Measurements from ENCODE around the gene HSD11B1L. TPM values are rescaled to one million over a fixed set of nuclear protein-coding genes. Genes with fewer than 3 reads are reported as not detected.
"Not testable (repeated sequence)": the region's sequence is repeated elsewhere in the genome, so short reads cannot be mapped to it uniquely, and the experiment has no call there.

The HSD11B1L gene
- total and polyA plus RNA-seq, 5 experiments from 2014 or later, result 2.8 to 6.0 (median 5.5) TPM

DNA sequence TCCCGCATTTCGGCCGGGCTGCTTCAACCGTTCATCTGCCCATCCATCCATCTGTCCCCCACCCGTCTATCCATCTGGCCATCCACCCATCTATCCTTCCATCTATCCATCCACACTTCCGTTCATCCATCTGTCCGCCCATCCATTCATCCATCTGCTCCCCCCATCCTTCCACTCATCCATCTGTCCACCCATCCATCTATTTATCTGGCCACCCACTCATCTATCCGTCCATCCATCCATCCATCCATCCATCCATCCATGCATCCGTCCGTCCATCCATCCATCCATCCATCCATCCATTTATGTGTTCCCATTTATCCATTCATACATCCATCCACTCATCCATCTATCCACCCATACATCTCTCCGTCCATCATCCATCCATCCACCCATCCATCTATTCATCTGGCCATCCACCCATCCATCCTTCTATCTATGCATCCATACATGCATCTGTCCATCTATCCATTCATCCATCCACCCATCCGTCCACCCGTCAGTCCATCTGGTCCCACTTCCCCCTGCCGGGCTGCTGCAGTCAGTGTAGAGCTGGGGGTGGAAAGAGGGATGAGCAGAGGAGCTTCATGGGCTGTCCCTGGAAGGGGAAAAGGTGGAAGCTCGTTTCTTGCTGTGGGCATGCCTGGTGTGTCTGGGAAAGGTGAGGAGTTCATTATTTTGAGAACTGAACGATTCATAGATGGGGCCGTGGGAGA lies 722 bp downstream of the HSD11B1L start:
- Mint-ChIP-seq H3K27me3 (peaks cover 0 to 3% (median 0%) of the 10 kb centered on the region in 5 donors), H3K27ac (peak overlapping the region; percentile 69 to 99 (median 86)), H3K36me3 (no peaks in the 10 kb centered on the region), H3K9me3 (no peaks in the 10 kb centered on the region), H3K4me1 (peaks cover 23 to 42% (median 32%) of the 10 kb centered on the region in 4 donors), H3K4me3 (peak overlapping the region; percentile 67 to 87 (median 80))
- no peak for DNase-seq
- POLR2A ChIA-PET, result interaction anchor here (0.6 to 2.9 kb wide), 4 partner anchors 9 to 1207 kb away, joined by 4 to 15 read pairs (median 6); partner anchors contain the start of genes RPL36, SAFB and SAFB2
- no peak for ATAC-seq

DNA sequence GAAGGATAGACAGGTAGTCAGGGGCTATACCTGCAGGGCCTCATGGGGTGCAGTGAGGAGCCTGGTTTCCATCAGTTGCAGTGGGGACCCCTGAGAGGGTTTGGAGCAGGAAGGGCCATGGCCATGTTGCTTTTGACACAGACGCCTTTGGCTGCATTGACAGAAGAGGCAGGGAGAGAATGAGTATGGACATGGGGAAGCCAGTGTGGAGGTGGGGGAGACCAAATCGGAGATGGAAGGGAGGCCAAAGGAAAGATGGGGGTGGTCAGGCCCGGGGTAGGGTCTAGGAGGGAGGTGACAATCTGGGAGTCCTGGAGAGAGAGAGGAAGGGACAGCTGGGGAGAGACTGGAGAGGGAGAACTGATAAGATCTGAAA lies 1.3 kb downstream of the HSD11B1L start:
- Mint-ChIP-seq H3K27me3 (peaks cover 0 to 3% (median 0%) of the 10 kb centered on the region in 5 donors), H3K27ac (peak overlapping the region; percentile 18 to 99 (median 86)), H3K9me3 (no peaks in the 10 kb centered on the region), H3K4me1 (peaks cover 23 to 45% (median 33%) of the 10 kb centered on the region in 4 donors), H3K36me3 (no peaks in the 10 kb centered on the region), H3K4me3 (peak overlapping the region; percentile 67 to 87 (median 80))
- POLR2A ChIA-PET, result interaction anchor here (0.9 kb wide), 1 partner anchor 59 kb away, joined by 4 read pairs; the partner anchor contains the start of genes SAFB and SAFB2
- DNase-seq (no peak), ATAC-seq (no peak)

DNA sequence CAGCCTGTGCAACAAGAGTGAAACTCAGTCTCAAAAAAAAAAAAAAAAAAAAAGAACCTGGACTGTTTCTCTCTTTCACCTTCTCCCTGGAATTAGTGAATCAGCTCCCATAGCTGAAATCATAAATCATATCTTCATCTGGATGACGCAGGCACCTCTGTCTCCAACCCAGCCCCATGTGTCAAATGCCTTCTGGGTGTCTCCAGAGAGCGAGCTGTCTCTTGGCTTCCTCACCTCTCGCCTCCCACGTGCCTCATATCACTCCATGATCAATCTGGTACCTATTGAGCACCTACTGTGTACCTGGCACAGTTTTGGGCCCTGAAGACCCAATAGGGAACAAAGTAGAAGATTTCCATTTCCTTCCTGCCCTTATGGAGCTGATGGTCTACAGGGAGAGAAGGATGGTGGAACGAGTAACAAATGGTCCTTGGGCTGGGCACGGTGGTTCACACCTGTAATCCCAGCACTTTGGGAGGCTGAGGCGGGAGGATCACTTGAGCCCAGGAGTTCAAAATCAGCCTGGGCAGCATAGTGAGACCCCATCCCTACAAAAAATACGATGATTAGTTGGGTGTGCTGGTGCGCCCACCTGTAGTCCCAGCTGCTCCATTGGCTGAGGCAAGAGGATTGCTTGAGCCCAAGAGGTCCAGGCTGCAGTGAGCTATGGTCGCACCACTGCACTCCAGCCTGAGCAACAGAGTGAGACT lies 2.5 kb downstream of the HSD11B1L start:
- DNase-seq (no peak), ATAC-seq (no peak)
- peaks cover 0 to 3% (median 0%) of the 10 kb centered on the region in 5 donors for H3K27me3 Mint-ChIP-seq
- H3K4me1 Mint-ChIP-seq, result peaks cover 25 to 45% (median 36%) of the 10 kb centered on the region in 4 donors
- H3K36me3 Mint-ChIP-seq, result no peaks in the 10 kb centered on the region
- peak overlapping the region in 7 of 10 donors; percentile 4 to 68 (median 57) for H3K4me3 Mint-ChIP-seq
- peak overlapping the region in 3 of 10 donors; percentile 37 to 74 (median 69) for H3K27ac Mint-ChIP-seq
- POLR2A ChIA-PET, result interaction anchor here (0.6 to 1.7 kb wide), 3 partner anchors 26 to 440 kb away, joined by 3 to 4 read pairs (median 4); partner anchors contain the start of genes SAFB and SAFB2
- no peaks in the 10 kb centered on the region for H3K9me3 Mint-ChIP-seq

DNA sequence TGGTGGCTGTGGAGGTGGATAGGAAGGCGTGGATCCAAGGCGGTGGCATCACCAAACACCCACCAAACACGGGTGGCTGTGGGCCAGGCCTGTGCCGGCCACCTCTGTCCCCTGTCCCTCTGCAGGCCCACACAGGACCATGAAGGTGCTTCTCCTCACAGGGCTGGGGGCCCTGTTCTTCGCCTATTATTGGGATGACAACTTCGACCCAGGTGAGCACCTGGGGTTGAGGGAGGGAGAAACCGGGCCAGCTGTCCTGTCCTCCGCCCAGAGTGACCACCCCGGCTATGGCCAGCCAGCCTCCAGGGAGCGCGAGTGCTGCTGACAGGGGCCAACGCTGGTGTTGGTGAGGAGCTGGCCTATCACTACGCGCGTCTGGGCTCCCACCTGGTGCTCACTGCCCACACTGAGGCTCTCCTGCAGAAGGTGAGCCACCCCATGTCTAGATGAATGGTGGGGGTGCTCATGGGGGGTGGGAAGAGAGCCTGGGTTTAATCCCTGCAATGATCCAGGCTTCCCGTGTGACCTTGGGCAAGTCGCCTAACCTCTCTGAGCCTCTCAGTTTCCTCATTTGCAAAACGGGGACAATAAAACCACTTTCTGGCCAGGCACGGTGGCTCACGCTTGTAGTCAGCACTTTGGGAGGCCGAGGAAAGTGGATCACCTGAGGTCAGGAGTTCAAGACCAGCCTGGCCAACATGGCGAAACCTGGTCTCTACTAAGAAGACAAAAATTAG lies 4.0 kb downstream of the HSD11B1L start:
- POLR2A ChIA-PET, result interaction anchor here (1.7 kb wide), 1 partner anchor 62 kb away, joined by 4 read pairs; the partner anchor contains the start of genes SAFB and SAFB2
- Mint-ChIP-seq H3K27ac (peak overlapping the region in 2 of 10 donors; percentile 48 to 56), H3K27me3 (peaks cover 0 to 3% (median 0%) of the 10 kb centered on the region in 5 donors), H3K9me3 (no peaks in the 10 kb centered on the region), H3K36me3 (no peaks in the 10 kb centered on the region), H3K4me3 (peak overlapping the region in 2 of 10 donors; percentile 11 to 14), H3K4me1 (peaks cover 21 to 39% (median 33%) of the 10 kb centered on the region in 4 donors)
- no peak for ATAC-seq
- DNase-seq, result no peak

DNA sequence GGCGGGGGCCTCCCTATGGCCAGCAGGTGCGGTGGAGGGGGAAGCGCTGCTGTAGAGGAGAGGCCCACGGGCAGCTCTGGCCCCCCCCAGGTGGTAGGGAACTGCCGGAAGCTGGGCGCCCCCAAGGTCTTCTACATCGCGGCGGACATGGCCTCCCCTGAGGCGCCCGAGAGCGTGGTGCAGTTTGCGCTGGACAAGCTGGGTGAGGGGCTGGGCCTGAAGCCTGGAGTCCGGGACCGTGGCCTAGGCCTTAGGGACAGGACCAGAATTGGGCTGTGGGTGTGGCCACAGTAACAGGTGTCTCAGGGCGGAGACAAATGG lies 5.5 kb downstream of the HSD11B1L start:
- POLR2A ChIA-PET, result interaction anchor here (0.6 to 2.5 kb wide), 8 partner anchors 16 to 1697 kb away, joined by 3 to 40 read pairs (median 5); partner anchors contain the start of genes CATSPERD, DUS3L, LONP1 and NDUFA11
- Mint-ChIP-seq H3K27me3 (no peaks in the 10 kb centered on the region), H3K9me3 (no peaks in the 10 kb centered on the region), H3K36me3 (peaks cover 0 to 6% (median 0%) of the 10 kb centered on the region in 3 donors), H3K4me1 (peaks cover 26 to 40% (median 37%) of the 10 kb centered on the region in 4 donors), H3K4me3 (peak overlapping the region; percentile 80 to 91 (median 86)), H3K27ac (peak overlapping the region; percentile 19 to 95 (median 91))
- ATAC-seq (peak in 1 of 2 donors; percentile 5), DNase-seq (no peak)

DNA sequence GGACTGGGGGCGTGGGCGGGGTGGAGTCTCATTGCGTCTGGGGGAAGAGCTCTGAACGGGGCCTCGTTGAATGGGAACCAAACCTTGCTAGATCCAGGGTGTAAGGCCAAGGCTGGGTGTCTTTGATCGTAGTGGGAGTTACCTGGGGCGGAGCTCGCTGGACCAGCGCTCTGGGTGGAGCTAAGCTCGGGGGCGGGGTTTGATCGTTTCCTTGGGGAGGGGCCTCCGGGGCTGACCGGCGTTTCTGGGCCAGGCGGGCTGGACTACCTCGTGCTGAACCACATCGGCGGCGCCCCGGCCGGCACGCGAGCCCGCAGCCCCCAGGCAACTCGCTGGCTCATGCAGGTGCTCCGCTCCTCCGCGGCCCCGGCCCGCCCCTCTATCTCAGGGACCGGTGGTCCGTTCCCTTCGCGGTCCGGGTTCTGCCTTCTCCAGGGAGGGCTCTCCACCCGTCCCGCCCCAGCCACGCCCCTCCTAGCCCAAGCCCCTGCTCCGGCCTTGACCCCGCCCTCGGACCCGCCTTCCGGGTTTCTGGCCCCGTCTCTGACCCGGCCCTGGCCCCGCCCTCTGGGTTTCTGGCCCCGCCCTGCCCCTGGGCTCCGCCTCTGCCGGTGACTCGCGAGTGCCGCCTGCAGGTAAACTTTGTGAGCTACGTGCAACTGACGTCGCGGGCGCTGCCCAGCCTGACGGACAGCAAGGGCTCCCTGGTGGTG lies 6.0 kb downstream of the HSD11B1L start:
- Mint-ChIP-seq H3K27ac (peak overlapping the region; percentile 19 to 95 (median 91)), H3K27me3 (no peaks in the 10 kb centered on the region), H3K4me1 (peaks cover 21 to 35% (median 33%) of the 10 kb centered on the region in 4 donors), H3K36me3 (peaks cover 0 to 7% (median 0%) of the 10 kb centered on the region in 3 donors), H3K9me3 (no peaks in the 10 kb centered on the region), H3K4me3 (peak overlapping the region; percentile 80 to 91 (median 86))
- DNase-seq, result peak; percentile 80 to 97 (median 92)
- POLR2A ChIA-PET, result interaction anchor here (0.6 to 2.5 kb wide), 13 partner anchors 15 to 1698 kb away, joined by 3 to 40 read pairs (median 4); partner anchors contain the start of genes CATSPERD, DUS3L, LONP1 and NDUFA11
- ATAC-seq, result peak; percentile 59 to 60

DNA sequence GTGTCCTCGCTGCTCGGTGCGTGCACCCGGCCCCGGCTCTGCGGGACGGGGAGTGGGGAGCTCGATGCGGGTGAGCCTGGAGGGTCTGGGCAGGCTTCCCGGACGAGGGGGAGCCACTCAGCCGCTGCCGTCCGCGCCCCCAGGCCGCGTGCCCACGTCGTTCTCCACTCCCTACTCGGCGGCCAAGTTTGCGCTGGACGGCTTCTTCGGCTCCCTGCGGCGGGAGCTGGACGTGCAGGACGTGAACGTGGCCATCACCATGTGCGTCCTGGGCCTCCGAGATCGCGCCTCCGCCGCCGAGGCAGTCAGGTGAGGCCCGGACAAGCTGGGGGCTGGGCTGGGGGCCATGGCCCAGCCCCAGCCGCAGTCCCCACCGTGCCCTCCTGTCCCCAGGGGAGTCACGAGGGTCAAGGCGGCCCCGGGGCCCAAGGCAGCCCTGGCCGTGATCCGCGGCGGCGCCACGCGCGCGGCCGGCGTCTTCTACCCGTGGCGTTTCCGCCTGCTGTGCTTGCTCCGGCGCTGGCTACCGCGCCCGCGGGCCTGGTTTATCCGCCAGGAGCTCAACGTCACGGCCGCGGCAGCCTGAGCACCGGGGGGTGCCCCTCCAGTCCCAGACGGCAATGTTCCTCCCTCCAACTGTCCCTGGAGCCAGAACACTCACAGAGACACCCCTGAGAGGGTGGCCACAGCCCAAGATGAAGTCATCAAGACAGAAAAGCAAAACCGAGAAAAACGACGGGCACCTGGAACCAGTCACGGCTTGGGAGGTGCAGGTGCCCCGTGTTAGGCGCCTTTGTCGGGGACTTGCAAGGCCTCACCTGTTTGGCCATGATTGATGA lies 6.8 kb downstream of the HSD11B1L start:
- Mint-ChIP-seq H3K4me1 (peaks cover 17 to 38% (median 33%) of the 10 kb centered on the region in 4 donors), H3K36me3 (peaks cover 0 to 15% (median 0%) of the 10 kb centered on the region in 3 donors), H3K4me3 (peak overlapping the region; percentile 52 to 91 (median 84)), H3K9me3 (no peaks in the 10 kb centered on the region), H3K27ac (peak overlapping the region in 5 of 10 donors; percentile 53 to 95 (median 91)), H3K27me3 (no peaks in the 10 kb centered on the region)
- no peak for DNase-seq
- ATAC-seq, result no peak
- POLR2A ChIA-PET, result interaction anchor here (0.6 to 2.5 kb wide), 11 partner anchors 16 to 1087 kb away, joined by 3 to 40 read pairs (median 4); partner anchors contain the start of genes CATSPERD, LONP1, NDUFA11 and SAFB

DNA sequence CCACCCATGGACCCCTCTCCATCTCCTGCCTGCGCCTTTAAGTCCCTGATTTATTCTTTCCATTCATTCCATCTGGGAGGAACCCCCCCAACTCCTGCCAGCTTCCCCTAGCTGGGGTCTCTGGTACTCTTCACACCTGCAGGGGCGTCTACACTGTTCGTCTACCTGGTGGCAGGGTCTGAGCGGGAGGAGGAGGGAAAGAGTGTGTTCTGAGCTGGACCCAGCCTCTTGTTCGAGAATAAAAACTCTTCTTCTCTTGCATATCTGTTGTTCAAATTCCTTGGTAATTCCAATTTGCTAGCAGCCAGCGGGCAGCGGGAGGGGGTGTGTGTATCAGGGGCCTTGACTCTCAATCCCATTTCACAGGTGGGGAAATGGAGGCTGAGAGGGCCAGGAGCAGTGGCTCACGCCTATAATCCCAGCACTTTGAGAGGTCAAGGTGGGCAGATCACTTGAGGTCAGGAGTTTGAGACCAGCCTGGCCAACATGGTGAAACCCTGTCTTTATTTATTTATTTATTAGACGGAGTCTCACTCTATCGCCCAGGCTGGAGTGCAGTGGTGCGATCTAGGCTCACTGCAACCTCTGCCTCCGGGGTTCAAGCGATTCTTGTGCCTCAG lies 7.5 kb downstream of the HSD11B1L start:
- POLR2A ChIA-PET, result interaction anchor here (3.8 to 4.2 kb wide), 2 partner anchors 31 to 67 kb away, joined by 41 to 68 read pairs; partner anchors contain the start of genes CATSPERD, LONP1, SAFB and SAFB2

DNA sequence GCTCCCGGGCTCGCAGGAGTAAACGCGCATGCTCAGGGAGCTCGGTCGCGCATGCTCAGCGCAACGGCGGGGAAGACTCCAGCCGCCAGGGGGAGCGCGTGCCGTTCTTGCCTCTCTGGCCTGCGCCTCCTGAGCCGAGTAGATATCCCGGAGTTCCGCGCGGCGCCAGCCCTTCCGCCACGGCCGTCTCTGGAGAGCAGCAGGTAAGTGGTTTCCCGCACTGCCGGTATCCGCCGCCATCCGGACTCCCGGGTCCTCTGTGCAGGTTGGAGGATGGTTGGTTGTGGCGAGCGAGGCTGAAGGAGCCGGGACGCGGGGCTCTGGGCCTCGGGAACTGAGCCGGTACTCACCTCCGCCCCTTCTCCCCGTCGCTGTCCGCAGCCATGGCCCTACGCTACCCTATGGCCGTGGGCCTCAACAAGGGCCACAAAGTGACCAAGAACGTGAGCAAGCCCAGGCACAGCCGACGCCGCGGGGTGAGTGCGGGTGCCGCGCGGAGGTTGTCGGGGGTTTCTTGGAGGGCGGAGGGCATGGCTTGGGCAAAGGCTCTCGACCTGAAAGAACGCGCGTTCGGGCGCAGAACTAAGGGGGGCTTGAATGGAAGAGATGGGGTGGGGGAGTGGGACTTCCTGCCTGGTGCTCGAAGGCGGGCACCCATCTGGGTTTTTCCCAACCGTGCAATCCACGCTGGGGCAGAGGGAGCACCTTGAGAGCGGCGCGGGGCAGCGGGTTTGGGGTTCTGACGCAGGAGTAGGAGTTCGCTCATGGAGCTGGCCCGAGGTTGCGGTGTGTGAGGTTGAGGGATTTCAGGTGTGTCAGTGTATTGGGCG lies 9.5 kb downstream of the HSD11B1L start, which contains the start of gene RPL36:
RPL36 (plus strand) TSS at position 171 of the 830 bp plus-strand sequence; CDS start at position 384, 213 bp downstream.
- Mint-ChIP-seq H3K4me3 (peak within 1 kb of the TSS; percentile 90 to 99 (median 94)), H3K4me1 (peaks cover 19 to 43% (median 36%) of the 10 kb centered on the region in 4 donors), H3K27ac (peak within 1 kb of the TSS; percentile 90 to 99 (median 96)), H3K36me3 (peaks cover 0 to 34% (median 0%) of the 10 kb centered on the region in 3 donors), H3K27me3 (no peaks in the 10 kb centered on the region), H3K9me3 (no peaks in the 10 kb centered on the region)
- POLR2A ChIA-PET, result interaction anchor here (0.5 to 4.2 kb wide), 22 partner anchors 9 to 899 kb away, joined by 3 to 68 read pairs (median 3); partner anchors contain the start of genes CATSPERD, DUS3L, HSD11B1L and LONP1
- DNase-seq (peak; percentile 96 to 99 (median 98)), ATAC-seq (peak; percentile 58 to 65)

More for the DNA sequence above, 7.5 kb downstream of the HSD11B1L start:
- not testable (repeated sequence) for H3K27me3 Mint-ChIP-seq, ATAC-seq, DNase-seq, H3K9me3 Mint-ChIP-seq
- Mint-ChIP-seq H3K4me1 (peaks cover 19 to 40% (median 36%) of the 10 kb centered on the region in 4 donors), H3K4me3 (peak overlapping the region; percentile 48 to 85 (median 62)), H3K27ac (peak overlapping the region in 6 of 10 donors; percentile 53 to 83 (median 72)), H3K36me3 (peaks cover 0 to 22% (median 0%) of the 10 kb centered on the region in 3 donors)
